GM18870 (cell line): ENCODE results near the gene SLC34A3.
"Not testable (repeated sequence)": the region's sequence is repeated elsewhere in the genome, so short reads cannot be mapped to it uniquely, and the experiment has no call there.

Experiments
- ATAC-seq: cut with Tn5 transposase; IDR thresholded peaks from one replicate; pipeline ENCODE4 v1.9.1; 2021; ENCODE audit warnings: moderate library complexity; ENCODE audit not compliant: unreplicated experiment

SLC34A3 gene

DNA sequence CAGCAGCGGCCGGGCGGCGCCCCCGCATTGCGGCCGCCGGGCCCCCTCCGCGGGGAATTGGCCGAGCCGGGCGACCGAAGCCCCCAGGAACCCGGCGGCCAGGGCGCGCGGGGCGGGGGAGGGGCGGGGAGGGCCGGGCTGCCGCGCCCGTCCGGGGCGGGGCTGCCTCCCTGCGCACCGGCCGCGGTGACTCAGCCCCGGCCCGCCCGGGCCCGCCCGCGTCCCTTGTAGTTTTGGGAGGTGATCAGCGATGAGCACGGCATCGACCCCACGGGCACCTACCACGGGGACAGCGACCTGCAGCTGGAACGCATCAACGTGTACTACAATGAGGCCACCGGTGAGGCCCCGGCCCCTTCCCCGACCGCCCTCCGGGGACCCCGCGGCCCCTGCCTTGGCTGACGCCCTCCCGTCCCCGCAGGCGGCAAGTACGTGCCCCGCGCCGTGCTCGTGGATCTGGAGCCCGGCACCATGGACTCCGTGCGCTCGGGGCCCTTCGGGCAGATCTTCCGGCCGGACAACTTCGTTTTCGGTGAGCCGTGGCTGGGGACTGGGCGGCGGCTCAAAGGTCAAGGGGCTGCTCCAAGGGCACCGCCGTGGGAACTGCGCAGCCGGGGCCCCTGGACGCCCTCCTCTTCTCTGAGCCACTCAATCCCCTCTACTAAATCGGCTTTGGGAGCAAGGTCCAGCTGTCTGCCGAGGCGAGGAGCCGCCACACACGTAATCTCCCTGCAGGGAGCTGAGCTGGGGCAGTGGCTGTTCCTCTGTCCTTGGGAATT is 11.0 kb downstream of the SLC34A3 start:
- ATAC-seq: no peak

DNA sequence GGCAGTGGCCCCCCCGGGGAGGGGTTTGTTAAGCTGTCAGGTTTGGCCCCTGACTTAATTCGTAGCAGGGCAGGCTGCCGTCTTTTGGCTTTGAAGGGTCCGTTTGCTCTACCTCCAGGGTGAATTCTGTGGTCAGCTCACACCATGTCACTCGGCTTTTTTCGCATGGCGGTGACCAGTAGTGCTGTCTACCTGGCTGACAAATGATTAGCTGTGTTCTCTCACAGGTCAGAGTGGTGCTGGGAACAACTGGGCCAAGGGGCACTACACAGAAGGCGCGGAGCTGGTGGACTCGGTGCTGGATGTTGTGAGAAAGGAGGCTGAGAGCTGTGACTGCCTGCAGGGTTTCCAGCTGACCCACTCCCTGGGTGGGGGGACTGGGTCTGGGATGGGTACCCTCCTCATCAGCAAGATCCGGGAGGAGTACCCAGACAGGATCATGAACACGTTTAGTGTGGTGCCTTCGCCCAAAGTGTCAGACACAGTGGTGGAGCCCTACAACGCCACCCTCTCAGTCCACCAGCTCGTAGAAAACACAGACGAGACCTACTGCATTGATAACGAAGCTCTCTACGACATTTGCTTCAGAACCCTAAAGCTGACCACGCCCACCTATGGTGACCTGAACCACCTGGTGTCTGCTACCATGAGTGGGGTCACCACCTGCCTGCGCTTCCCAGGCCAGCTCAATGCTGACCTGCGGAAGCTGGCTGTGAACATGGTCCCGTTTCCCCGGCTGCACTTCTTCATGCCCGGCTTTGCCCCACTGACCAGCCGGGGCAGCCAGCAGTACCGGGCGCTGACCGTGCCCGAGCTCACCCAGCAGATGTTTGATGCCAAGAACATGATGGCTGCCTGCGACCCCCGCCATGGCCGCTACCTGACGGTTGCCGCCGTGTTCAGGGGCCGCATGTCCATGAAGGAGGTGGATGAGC is 11.8 kb downstream of the SLC34A3 start:
- ATAC-seq: no peak

GRCh38 chr9:137243266-137243625 is 12.5 kb downstream of the SLC34A3 start:
- ATAC-seq: not testable (repeated sequence)

DNA sequence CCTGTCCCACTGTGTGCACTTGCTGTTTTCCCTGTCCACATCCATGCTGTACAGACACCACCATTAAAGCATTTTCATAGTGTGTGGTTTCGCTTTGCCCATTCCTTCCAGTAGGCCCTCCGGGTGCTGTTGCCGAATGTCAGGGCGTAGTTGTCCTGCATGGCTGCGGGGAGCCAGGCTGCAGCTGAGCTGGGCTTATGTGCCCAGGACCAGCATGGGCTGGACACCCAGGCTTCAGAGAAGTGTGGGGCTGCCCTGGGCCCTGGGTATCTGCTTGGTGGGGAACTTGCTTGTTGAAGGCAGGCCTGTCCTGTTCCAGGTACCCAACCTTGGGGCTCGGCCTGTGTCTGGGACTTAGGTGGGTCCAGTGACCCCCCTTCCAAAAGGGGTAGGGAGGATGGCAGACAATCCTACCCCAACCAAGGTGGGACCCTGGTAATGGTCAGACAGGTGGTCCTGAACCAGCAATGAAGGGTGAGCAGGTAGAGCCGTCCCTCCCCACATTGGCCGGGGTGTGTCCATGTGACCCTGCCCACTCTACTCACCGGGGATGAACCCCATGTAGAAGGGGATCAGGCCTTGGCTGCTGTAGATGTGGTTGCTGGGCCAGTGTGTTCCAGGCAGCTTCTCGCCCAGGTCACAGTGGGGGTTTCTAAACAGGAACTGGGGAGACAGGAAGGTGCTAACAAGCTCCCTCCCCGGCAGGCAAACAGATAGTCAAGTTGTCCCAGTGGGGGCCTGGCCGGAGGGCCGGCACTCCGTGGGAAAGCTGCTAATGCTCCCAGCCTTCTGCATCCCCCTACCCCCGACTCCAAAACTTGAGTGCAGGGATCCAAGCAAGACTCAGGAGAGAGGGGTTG is 13.2 kb downstream of the SLC34A3 start:
- ATAC-seq: no peak

- ATAC-seq: no peak
Observed at GRCh38 chr9:137244486-137245449, 14.1 kb downstream of the SLC34A3 start.

- ATAC-seq: no peak
Observed at GRCh38 chr9:137245450-137246421, 15.0 kb downstream of the SLC34A3 start.

DNA sequence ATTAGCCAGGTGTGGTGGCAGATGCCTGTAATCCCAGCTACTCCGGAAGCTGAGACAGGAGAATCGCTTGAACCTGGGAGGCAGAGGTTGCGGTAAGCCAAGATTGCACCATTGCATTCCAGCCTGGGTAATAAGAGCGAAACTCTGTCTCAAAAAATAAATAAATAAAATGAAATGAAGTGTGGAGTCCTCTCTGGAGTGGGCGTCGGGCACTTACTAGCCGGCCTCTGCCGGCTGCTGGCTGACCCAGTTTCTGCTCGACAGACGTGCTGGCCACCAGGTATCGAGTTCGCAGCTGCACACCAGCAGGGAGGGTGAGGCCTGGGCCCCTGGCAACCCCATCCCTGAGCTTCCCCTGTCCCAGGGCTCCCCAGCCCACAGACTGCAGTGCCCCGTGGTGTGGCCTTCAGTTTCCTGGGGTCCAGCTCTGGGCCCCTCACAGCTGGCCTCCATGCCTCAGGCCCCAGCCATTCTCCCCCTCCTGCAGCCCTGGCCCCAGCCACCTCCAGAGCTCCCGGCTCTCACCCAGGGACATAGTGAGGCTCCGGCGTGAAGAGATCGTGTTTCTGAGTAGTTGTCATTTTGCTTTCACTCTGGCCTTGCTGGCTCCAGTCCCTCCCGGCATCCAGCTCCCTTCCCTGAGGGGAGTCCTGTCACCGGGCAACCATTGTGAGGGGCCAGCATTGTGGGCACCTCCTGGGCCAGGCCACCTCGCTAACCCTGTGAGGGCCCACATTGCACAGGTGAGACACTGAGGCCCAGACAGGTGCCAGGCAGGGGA is 16.6 kb downstream of the SLC34A3 start:
- no peak for ATAC-seq

GRCh38 chr9:137247916-137248175 is 17.1 kb downstream of the SLC34A3 start:
- no peak for ATAC-seq

DNA sequence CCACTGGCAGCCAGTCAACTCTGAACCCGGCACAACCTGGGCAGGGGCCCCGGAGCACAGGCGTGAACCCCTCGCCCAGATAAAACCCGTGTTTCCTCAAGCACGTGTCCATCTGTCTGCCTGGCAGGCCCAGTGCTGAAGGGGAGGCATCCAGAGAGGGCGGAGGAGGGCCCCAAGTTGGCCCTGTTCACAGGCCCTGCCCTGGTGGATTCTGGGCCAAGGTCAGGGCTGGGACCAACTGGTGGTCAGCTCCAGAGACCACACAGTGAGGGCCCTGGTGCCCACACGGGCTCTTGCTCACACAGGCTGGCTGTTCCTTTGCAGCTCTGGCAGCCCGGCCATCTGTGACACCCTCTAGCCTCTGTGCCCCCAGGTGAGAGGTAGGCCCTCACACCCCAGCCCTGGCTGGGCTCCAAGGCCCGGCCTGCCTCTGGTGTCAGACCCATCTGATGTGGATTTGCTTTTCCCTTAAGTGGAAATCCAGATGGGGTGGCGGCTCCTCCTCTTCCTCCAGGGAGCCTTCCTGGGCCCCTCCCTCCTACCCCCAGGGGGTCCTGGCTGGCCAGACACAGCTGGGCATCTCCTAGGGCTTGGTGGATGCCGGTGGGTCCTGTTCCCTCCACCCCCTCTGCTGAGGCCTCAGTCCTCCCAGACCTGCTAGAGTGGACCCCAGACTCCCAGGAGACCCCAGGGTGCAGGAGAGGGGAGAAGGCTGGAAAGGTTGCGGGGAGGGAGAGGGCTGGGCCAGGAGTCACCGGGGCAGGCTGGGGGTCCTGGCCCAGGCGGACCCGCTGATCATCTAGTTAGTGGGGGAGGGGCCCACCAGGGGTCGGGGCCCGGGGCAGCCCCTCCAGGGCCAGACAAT is 19.9 kb downstream of the SLC34A3 start:
- ATAC-seq: no peak

- no peak for ATAC-seq
Observed at GRCh38 chr9:137251194-137251461, 20.4 kb downstream of the SLC34A3 start, which contains the start of gene STPG3. STPG3 (plus strand) TSS chr9:137251286; CDS start chr9:137251287, 1 bp downstream.

- no peak for ATAC-seq
Observed at GRCh38 chr9:137251490-137252268, 21.0 kb downstream of the SLC34A3 start.

- no peak for ATAC-seq
Observed at GRCh38 chr9:137252555-137253506, 22.1 kb downstream of the SLC34A3 start.

DNA sequence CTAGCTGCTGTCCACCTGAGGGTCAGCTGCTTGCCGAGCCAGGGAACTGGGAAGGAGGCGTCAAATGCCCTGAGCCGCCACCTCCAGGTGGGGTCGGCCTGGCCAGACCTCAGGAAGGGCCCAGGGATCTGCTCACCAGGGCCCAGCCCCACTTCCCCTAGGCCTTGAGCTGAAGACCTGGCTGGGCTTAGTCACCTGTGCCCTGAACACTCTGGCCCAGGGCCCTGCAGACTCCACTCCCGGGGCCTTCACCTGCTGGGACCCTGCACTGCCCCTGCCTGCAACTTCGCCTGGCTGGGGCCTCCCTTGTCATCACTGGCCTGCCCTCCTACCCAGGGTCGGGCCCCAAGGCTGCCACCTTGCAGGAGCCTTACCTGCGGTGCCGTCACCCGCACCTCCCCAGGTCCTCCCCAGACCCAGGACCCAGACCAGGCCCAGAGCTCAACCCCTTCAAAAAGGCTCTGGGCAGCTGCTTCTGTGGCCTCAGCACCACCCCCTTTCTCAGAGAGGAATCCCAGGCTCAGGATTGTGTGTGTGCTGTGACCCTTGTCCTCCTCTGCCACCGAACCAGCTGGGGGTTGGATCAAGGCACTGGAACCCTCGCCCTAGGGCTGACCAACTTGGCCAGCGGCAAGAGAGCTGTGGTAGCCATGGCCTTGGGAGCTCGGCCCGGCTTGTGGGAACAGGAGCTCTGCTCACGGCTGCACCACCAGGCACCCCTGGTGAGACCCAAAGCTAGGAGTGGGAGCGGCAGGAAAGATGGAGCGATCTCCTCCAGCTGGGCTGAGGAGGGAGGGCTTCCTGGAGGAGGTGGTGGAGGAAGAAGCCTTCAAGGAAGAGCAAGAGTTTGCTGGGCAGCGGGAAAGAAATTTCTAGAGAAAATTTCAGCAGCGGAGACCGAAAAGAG is 23.3 kb downstream of the SLC34A3 start:
- ATAC-seq: no peak

DNA sequence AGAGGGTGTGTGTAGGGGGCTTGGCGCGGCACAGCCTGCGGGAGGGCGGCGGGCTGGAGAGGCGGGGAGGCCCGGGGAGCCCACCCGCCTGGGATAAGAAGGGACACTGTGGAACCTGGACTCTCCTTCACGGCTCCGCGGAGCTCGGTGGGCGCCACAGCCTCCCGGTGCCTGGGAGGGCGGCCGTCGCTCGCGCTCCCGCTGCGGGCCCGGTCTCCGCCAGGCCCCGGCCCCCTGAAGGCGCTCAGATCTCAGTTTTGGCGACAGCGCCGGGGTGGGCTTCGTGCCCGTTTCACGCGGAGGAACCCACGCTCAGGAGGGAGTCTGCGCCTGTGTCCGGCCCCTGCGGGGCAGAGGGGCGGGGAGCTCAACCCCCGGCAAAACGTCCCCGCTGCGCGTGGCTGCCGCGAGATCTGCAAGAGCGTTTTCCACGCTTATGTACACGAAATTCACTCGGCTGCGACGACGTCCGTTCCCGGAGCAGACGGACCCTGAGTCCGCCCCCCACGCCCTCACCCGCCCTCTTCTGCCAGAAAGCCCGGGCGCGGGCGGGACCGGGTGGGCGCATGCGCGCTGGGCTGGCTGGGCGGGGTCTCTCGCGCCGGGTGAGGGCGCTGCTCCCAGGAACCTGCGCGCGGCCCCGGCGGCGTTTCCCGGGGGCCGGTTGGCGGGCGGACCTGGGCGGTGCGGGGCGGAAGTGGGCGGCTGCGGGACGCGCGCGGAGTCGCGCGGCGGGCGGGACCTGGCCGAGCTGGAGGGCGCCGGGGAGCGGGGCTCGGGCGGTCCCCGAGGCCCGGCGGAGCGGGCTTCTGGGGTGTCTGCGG is 24.1 kb downstream of the SLC34A3 start, which contains the start of gene NELFB:
Gene NELFB (plus strand): TSS at position 704 of the 824 bp plus-strand sequence.
- peak; percentile 45 for ATAC-seq
